HUDEP-2 (cell line): ENCODE results near the gene FAM83C.

Experiments used
- DNase-seq, 76 experiments: peaks; one replicate each; lab custom pipeline; 2025; ENCODE audit not compliant: unreplicated experiment in 76 of 76; lab: John Stamatoyannopoulos, UW

Gene FAM83C

DNA sequence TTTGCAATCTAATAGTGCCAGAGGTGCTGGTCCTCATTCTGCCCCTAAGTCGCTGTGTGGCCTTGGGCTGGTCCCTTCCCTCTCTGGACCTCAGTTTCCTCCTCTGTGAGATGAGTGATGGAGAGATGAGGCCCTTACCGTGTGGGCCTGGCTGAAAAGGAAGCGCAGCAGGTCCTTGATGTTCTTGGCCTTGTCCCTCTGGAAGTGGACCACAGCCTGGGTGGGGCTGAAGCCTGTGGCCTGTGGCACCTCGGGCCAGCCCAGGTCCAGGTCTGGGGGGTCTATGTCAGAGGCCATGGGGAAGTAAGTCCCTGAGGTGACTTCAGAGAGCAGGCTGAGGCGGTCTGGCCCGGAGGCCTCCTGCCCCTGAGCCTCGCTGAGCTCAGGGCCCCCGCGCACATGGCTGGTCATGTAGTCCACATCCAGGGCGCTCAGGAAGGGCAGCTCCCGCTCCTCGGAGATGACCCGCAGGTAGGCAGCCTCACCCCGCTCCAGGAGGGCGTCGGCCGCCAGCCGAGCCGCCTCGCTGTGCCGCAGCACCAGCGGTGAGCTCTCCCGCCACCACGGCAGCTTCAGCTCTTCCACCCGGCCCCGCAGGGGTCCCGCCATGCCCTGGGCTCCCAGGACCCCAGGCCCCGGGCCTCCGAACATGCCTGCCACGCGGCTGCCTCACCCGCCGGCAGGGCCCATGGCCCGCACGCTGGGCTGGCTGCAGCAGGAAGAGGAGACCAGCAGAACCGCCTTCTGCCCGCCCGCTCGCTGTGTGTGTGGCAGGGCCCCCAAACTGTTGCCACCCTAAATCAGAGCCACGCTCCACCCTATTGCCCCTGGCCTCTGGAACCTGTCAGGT, at the start of gene FAM83C:
Gene FAM83C (minus strand): TSS at position 772 of the 850 bp plus-strand sequence. CDS start 121 bp downstream, at position 651.
- no peak for DNase-seq

DNA sequence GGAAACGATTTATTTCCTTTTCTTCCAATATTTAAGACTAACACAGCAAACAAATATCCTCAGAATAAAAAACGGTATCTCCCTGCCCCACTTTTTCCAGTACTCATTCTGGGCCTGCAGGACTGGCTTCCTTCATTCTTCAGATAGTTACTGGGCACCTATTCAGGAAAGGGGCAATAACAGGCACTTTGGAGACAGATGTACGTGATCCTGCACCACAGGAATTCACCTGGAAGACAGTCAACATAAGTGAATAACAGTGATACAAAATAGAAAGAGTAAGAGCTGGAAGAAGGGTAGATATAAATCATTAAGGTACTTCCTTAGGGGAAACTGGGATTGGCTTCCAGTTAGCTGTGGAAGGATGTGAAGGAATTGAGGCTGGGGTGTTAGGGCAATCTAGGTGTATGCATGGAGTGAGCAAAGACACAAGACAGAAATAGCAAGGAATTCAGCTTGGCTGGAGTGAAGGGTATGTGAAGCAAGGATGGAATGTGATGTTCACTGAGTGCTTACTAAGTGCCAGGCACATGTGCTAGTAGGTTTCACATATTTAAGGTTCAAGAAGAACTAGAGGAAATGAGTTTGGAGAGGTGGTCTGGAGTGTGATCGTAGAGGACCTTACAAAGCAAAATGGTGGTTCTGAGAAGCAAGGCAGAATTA, 49.3 kb upstream of the FAM83C start:
- no peak for DNase-seq

DNA sequence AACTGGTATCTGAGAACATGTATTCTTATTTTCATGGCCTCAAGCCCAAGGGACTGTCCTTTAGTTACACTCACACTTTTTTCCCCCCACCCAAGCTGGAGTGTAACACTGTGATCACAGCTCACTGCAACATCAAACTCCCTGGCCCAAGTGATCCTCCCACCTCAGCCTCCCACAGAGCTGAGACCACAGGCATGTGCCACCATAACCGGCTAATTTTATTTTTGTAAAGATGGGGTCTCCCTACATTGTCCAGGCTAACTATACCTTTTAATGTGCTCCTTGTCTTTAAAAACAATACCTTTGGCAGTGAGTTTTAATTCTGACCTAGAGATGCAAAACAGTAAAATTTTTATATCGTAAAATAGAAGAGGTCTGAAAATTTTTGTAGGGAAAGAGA, 48.2 kb upstream of the FAM83C start:
- no peak for DNase-seq

DNA sequence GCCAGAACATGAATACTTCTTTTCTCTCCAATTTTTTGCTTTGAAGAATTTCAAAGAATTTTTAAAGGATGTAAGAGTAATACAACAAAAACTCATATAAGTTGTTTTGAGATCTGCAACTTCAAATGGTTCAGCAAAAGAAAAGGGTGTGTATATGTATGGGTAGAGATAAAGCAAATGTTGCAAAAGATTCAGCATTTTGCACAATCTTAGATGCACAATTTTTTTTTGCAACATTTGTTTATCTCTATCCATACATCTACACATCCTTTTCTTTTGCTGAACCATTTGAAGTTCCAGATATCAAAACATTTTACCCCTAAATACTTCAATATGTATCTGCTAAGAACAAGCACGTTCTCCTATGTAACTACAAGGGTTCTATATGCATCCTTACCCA, 47.4 kb upstream of the FAM83C start:
- no peak for DNase-seq

DNA sequence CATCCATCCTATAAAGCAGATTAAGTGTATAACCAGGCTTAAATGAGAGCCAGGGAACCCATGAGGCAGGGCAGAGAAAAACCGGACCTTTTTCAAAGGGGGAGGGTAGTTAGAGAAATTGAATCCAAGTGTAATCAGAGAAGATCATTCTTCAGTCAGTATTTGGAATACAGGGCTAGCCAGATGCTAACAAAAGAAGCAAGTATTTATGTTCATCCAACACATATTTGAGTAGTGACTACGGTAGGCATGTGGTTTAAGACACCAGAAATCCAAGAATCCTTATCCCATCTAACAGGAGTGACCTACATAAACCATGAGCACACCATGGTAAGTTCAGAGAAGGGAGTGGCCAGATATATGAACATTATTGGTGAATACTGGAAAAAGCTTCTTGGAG, 46.8 kb upstream of the FAM83C start:
- DNase-seq: no peak

DNA sequence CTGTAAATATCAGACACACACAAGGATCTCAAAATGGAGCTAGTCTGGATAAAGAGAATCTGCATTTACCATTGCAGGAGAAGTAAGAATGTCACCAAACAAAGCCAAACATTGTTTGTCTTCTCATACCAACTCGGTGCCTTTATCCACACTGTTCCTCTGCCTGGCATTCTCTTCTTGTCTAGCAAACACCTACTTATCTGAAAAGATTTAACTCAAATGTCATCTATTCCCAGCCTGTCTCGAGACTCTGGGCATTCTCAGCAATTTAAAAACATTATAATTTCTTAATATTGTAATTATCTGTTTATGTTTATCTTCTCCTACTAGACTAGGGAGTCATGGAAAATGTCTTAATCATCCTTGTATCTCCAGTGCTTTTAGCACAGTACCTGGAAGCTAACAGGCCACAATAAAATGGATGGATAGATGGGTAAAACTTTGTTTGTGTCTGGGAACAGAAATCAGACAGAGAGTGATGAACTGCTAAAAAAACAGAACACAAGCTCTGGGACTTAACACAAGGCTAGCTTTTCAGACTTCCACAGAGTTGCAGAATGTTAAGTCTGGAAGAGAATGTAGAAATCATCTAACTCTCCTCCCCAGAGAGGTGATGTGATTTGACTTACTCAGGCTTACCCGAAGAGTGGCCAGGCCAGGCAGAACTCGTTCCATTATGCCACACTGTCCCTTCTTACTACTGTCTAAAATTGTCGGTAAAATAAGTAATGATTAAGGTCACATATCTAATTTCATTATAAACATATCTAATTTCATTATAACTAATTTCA, 42.3 kb upstream of the FAM83C start:
- no peak for DNase-seq

DNA sequence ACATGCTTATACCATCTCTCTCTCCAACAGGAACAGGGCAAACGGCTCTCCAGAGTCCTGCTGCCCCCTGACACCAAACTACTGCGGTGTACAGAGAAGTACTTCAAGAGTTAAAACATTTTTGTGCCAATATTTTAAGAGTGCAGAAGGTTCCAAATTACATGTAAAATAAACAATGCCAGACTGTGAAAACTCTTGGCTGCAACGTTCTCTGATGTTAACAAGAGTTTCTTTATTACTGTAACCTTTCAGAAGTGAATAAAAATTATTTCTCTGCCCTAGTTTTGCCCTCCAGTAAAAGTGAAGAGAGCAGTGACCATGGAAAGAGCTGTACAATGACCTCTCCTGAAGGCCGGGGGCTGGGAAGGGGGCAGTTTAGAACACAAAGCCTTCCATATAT, 41.4 kb upstream of the FAM83C start:
- DNase-seq: no peak

DNA sequence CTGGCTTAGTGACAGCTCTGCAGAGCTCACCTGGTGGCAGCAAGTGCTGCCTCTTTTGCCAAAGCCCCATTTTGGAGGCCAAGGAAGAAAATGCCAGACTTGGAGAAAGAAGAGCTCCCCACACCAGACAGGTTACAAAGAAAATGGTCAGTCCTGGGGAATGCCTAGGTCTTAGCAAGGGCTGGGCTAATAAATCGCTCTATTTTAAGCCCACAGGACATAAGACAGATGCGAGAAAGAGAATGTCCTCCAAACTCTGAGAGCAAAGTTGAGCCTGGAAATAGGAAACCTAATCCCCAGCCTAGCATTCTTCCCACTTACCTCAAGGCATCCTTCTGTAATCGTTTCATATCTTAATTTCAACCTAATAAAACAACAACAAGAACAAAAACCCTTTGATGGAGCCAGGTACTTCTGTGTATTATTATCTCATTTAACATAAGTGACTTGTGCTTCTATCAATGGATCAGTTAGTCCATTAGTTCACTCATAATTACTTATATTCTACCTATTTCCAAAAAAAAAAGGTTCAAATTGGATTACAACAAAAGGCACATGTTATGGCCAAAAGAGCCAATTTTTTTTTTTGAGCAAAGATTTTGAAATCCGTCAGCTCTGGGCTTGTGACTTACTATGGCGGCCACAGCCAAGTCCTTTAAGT, 40.4 kb upstream of the FAM83C start:
- DNase-seq: no peak

DNA sequence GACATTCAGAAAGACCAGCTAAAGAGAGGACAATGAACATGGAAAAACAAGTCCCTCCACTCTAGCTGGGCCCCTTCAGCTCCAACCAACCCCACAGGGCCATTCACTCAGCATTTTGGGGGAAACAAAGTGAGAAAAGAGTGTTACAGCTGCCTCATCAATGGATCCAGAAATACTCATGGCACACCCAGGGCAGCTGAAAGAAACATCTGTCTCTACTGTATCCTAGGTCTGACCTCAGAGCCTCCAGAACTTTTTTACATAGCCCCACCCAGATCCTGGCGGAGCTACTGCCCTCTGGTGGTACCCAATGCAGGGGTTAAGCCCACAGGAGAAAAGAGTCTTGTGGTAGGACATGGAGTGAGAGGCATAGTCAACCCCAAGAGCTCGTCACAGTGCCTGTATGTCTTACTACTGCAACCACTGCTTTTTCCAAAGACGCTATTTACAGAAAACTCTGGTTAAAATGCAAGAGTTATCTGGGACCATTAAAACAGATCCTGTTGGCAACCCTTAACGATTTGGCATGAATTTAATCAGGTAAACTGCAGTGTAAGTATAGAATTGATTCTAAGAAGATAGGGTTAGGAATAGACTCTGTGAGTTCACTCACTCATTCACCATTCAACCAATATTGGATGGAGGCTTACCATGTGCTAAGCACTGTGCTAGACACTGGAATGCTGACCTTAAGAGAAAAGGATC, 37.4 kb upstream of the FAM83C start:
- DNase-seq: peak in 60 of 76 experiments; percentile 8 to 78 (median 45)

DNA sequence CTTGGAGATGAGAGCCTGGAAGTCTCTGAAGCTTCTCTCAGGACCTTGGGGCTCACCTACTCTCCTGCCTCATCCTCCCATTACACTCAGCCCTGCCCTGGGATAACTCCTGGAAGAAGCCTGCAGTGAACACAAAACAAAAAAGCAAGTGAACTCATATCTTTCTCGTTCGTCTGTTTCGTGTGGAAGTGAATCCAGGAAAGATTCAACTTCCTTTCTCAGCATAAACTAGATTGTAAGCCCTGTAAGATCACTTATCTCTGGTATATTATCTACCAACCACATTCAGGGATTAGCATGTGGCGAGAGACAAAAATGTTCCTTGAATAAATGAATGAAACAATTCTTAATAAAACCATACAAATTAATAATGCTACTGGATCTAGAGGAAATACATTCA, 36.5 kb upstream of the FAM83C start:
- DNase-seq: no peak

DNA sequence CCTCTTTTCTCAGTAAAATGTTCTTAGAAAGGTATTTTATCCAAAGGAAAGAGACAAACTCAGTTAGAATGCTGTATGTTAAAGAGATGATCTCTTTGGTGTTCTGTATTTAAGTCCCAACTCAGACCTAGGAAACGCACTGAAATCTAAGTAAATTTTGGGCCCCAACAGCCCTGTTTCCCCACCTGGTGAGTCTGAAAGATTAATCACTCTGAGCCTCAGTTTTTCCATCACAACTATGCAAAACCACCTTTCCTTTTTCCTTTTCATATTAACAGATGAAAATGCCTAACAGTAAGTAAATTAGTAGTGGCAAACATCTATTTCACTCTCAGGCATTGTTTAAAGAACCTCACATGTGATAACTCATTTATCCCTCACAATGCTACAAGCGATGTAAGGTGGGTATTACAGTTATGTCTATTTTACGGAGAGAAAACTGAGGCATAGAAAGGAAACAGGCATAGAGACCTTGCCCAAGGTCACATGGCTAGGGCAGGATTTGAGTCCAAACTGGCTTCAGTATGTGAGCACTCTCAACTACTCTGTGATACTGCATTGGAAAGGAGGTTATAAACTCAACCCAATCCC, 36.0 kb upstream of the FAM83C start:
- DNase-seq: no peak

DNA sequence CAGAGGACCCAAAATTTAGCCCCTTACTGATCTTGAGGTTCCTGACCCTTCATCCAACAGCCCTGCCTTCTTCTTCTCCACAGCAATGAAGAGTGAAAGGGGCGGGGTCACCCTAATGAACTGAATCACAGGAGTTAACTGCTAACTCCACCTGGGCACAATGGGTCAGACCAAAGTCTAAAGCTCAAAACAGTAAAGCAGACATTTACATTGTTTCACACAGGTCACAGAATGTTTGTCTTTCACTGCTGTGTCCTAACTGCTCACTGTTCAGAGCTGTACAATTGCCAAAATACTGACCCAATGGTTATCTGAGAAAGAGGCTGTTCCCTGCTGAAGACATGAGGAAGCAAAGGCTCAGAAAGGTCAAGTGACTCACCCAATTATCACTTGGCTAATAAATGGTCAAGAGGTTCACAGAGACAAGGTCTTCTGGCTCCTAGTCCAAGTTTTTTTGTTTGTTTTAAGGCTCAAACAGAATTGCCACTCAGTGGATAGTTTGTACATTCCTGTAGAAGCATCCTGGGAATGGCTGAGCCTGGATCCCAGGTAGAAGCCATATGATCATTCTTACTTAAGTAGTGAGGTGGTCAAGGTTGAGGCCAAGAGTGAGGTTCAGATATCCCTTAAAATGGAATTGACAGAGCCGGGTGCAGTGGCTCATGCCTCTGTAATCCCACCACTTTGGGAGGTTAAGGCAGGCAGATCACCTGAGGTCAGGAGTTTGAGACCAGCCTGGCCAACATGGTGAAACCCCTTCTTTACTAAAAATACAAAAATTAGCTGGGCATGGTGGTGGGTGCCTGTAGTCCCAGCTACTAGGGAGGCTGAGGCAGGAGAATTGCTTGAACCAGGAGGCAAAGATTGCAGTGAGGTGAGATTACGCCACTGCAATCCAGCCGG, 35.1 kb upstream of the FAM83C start:
- DNase-seq: peak in 6 of 76 experiments; percentile 14 to 43 (median 28)

DNA sequence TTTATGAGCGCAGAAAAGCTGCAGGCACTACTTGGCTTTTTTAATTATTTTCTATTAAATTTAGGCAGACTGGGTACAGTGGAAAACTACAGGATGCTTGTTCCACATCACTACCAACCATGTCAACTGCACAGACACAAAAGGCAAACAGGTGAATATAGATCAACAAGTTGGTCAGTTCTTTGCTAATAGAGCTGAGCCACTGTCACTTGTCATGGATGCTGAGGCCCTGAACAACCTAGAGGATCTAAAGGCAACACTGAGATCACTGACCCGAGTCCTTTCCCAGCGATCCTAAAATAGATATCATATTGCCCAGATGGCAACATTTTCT, 34.5 kb upstream of the FAM83C start:
- DNase-seq: no peak

DNA sequence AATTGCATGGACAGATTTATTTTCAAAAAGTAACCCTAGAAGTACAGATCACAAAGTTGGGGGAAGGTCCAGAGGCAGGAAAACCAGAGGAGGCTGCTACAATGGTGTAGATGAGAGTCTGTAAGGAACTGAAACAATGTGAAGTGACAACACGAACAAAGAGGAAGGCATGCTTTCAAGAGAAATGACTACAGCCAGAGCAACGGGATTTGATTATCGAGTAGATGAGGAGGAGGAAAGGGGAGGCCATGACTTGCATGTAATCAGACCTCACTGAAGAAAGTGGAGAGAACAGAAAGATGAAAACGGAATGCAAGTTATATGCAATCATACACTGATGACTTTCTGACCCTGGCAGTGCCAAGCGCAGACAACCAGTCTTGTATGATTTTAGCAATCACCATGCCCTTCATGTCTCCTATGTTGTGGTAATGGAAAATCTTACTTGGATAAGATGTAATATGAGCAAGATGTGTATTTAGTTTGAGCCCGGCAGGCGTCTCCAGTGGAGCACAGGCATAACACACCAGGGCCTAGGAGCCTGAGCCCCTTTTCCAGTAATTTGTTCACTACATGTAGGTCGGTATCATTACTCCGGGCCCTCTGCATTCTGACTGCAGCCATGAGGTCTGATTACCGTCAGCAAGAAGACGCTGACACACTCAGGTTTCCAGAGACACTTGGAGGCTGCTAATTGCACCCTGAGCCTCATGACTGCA, 34.0 kb upstream of the FAM83C start:
- no peak for DNase-seq

DNA sequence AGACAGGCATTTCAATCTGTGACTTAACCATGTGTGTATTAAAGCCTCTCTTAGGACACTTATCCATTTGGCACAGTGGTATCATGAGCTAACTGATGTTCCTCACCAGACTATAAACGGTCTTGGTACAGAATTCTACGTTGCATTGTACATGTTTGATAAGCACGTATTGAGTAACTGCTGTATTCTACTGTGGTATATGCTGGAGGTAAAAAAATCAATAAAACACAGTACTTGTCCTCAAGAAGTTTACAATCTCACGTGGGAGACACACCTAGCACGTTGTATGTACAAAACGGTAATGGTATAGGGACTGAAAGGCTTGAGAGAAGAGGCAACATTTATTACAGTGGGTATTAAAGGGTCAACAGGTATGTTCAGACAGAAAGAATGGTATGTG, 33.2 kb upstream of the FAM83C start:
- DNase-seq: peak in 2 of 76 experiments; percentile 5 to 34

DNA sequence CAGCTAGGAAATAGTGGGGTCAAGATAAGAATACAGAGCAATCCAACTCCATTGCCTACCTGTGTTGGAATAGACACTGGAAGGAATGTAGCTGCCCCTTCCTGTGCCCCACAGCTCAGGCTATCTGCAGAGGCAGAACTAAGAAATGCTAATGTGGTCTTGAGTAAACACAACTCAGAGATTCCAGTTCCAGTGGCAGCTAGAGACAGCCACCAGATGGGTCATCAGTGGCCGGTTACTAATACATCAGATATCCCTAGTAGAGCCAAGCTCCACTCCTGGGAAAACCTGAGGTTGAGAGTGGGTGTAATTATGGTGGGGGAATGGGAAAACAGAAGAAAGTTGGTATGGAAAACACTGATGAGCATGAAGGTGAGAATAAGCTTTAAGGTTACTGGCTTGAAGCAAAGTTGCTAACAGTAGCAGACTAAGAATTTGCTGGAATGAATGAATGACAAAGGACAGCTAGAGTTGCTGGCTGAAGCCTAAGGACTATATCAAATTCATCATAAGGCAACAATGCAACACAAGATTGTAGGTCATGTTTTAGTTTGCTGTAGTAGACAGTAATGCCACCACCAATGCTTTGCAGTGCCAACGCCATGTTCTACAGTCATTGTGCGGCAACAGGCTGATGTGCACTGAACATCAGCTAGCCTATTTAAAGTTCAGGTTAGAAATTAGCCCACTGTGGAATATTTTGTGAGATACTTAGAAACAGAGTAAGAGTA, 28.3 kb upstream of the FAM83C start:
- DNase-seq: no peak

DNA sequence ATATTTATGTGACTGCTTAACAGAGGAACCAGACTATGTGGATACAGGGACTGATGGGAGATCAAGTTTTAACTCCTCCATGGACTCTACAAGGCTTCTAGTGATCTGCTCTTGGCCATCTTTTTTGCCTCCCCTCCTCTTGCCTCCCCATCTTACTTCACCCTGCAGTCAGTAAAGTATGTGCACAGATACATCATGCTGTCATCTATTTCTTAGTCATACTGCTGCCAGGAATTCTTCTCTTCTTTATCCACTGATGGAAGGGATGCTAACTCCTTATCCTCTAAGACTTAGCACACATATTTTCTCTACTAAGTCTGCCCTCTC, 27.6 kb upstream of the FAM83C start:
- no peak for DNase-seq
